T-cell (primary cell): ENCODE results near the gene MAP1B. TPM values are rescaled to one million over a fixed set of nuclear protein-coding genes. Genes with fewer than 3 reads are reported as not detected.

Experiments
- ATAC-seq, 4 experiments: fragments of 200-7000 bp in 3 of 4; fragments of 150-1000 bp in 1 of 4; cut with Tn5 transposase; replicated peaks in 1 of 4; 1 replicate in 3 of 4; 2 replicates in 1 of 4; pipeline ENCODE4 v1.10.0; 2021; ENCODE audit warnings: moderate library complexity in 3 of 4, mild to moderate bottlenecking in 2 of 4, moderate number of reproducible peaks in 1 of 4
- CTCF ChIA-PET, 2 donors: fragments of 300-600 bp; sonication (Branson Sonifier 250); formaldehyde crosslinking; loops; one replicate each; lab custom pipeline; 2022; ENCODE audit warnings: antibody characterized with exemption in 2 of 2; lab: Charles Lee
- POLR2A ChIA-PET, 2 donors: fragments of 300-600 bp; sonication (Branson Sonifier 250); formaldehyde crosslinking; loops; one replicate each; lab custom pipeline; 2022; ENCODE audit warnings: antibody characterized with exemption in 2 of 2; lab: Charles Lee
- DNase-seq, 35 experiments: peaks; one replicate each; pipeline versions ENCODE4 v3.0.0 to v3.0.0-alpha.2; 2013 to 2023
- H3K27ac ChIP-seq: one replicate; pipeline ENCODE4 v1.5.1; 2013; ENCODE audit warnings: low read length
- H3K27me3 ChIP-seq, 2 experiments: replicated peaks in 1 of 2; 1 replicate in 1 of 2; 2 replicates in 1 of 2; pipeline versions ENCODE4 v1.6.1 to v1.7.0; 2013; ENCODE audit warnings: low read length in 1 of 2, mixed read lengths in 1 of 2; ENCODE audit not compliant: control insufficient read depth in 2 of 2, insufficient read depth in 2 of 2; ENCODE audit errors: extremely low read depth in 1 of 2
- H3K36me3 ChIP-seq, 2 donors: 1 replicate in 1 of 2; 2 replicates in 1 of 2; pipeline versions ENCODE4 v1.6.1 to v1.7.0; 2013; ENCODE audit warnings: low read length in 1 of 2; ENCODE audit not compliant: control insufficient read depth in 2 of 2, insufficient read depth in 1 of 2; ENCODE audit errors: extremely low read depth in 1 of 2
- H3K4me1 ChIP-seq, 2 experiments: 1 replicate in 1 of 2; 2 replicates in 1 of 2; pipeline versions ENCODE4 v1.6.1 to v1.7.0; 2013; ENCODE audit warnings: low read length in 2 of 2, mixed read lengths in 1 of 2; ENCODE audit not compliant: insufficient read depth in 2 of 2, control insufficient read depth in 1 of 2; ENCODE audit errors: extremely low read depth in 1 of 2
- H3K4me3 ChIP-seq, 2 donors: 1 replicate in 1 of 2; 2 replicates in 1 of 2; pipeline versions ENCODE4 v1.5.1 to v1.7.0; 2013; ENCODE audit warnings: mild to moderate bottlenecking in 2 of 2, low read length in 1 of 2, moderate library complexity in 1 of 2; ENCODE audit not compliant: control insufficient read depth in 1 of 2; ENCODE audit errors: extremely low read depth in 1 of 2
- H3K9me3 ChIP-seq: 2 replicates; pipeline ENCODE4 v1.7.0; 2013
- H3K27ac Mint-ChIP-seq, 2 donors: one replicate each; pipeline ENCODE4 v1.8.0; 2020 to 2021; ENCODE audit warnings: mild to moderate bottlenecking in 2 of 2, mixed read lengths in 2 of 2
- H3K27me3 Mint-ChIP-seq, 2 donors: one replicate each; pipeline ENCODE4 v1.8.0; 2021 to 2022; ENCODE audit warnings: mixed read lengths in 2 of 2
- H3K36me3 Mint-ChIP-seq: one replicate; pipeline ENCODE4 v1.8.0; 2021; ENCODE audit warnings: mixed read lengths
- H3K4me1 Mint-ChIP-seq, 3 donors: one replicate each; pipeline ENCODE4 v1.8.0; 2020 to 2022; ENCODE audit warnings: mixed read lengths in 3 of 3, mild to moderate bottlenecking in 1 of 3
- H3K4me3 Mint-ChIP-seq, 3 donors: one replicate each; pipeline ENCODE4 v1.8.0; 2020 to 2022; ENCODE audit warnings: mild to moderate bottlenecking in 3 of 3, mixed read lengths in 3 of 3, moderate library complexity in 3 of 3
- H3K9me3 Mint-ChIP-seq, 3 donors: one replicate each; pipeline ENCODE4 v1.8.0; 2020 to 2022; ENCODE audit warnings: mixed read lengths in 3 of 3
- WGBS: methylation state at CpG from one replicate; pipeline ENCODE4 v1.1.5; 2013; ENCODE audit warnings: missing lambda C conversion rate; ENCODE audit not compliant: insufficient coverage; 5-methylcytosine and 5-hydroxymethylcytosine counted together
- total RNA-seq, 35 experiments: library from RNA in 6 of 35; stranded (reverse) in 6 of 35; fragments of 120-200 nt in 1 of 35; gene quantifications; one replicate each; pipeline versions ENCODE4 v1.2.1 to v1.2.4 and lab custom pipeline; 2013 to 2026

The MAP1B gene
- total RNA-seq, 5 donors from 2014 or later (not counting 1 experiment from before 2014, with no cell fraction given), result 0.33 to 0.98 (median 0.47) TPM; not detected in 2

DNA sequence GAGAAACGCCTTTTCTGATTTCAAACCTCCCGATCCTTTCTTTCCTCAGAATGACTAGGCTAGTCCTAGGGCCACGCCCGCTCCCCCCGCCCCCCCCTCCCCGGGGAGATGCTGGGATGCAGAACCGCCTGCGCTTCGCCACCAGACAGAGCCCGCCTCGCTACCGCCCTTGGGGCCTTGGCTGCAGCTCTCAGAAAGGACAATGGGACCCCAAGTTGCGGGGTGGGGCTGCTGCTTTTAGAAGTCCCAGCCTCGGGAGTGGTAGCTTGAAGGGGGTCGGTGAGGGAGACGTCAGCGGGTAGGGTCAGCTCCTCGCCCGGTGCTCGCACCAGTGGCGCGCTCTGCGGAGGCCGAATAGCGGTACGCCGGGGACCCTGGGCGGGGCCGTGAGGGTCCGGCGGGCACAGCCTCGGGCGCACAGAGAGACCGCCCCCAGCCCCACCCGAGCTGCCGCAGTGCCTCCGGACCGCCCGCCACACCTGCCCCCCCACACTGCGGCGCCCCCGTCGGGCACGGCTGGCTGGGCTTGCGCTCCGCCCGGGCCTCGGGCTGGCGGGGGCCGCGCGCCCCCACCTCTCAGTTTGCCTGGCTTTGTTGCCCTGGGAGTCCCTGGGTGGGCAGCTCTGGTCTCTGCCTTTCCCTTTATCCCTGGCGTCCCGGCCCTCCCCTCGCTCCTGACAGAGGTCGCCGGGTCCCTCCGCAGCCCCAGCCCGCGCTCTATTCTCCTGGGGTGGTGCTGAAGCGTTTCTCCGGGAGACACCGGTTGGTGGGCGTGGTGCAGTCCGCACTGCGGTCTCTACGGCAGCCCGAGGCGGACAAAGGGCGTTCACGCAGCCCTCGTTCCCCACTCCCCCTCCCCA, 1.2 kb downstream of the MAP1B start:
- no peak for DNase-seq
- peak overlapping the region in 2 of 3 donors; percentile 54 to 67 for H3K4me3 Mint-ChIP-seq
- 4% methylated on average over 56 of the region's 72 CpGs for WGBS
- ChIA-PET POLR2A (no interaction called here), CTCF (interaction anchor here in 1 of 2 donors (0.6 kb wide), 1 partner anchor 1218 kb away, joined by 3 read pairs; no protein-coding TSS in a partner anchor)
- Histone ChIP-seq H3K4me1 (peaks cover 0 to 19% of the 10 kb centered on the region in 2 experiments), H3K36me3 (no peaks in the 10 kb centered on the region), H3K27ac (no peak overlapping the region), H3K27me3 (peaks cover 15 to 31% of the 10 kb centered on the region in 2 experiments), H3K9me3 (no peaks in the 10 kb centered on the region), H3K4me3 (peak overlapping the region in 1 of 2 donors; percentile 15)
- peaks cover 0 to 14% (median 14%) of the 10 kb centered on the region in 3 donors for H3K4me1 Mint-ChIP-seq
- H3K9me3 Mint-ChIP-seq, result no peaks in the 10 kb centered on the region
- peaks cover 38 to 59% of the 10 kb centered on the region in 2 donors for H3K27me3 Mint-ChIP-seq
- H3K36me3 Mint-ChIP-seq, result no peaks in the 10 kb centered on the region
- H3K27ac Mint-ChIP-seq, result no peak overlapping the region
- no peak for ATAC-seq

DNA sequence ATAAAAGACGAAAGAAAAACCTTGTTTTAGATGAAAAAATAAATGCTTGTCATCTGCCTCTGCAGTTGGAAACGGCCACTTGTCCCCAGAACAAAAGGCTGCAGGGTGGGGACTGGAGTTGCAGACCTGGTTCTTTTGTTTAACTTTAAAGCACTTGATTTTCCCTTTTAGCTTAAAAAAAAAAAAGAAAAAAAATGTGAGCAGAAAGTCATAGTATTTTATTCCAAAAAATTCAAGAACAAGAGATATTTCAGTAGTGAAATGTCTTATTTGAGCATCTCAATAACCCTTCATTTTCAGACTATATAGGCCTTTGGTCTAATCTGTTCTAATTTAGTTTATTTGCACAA, 1.8 kb downstream of the MAP1B start:
- ATAC-seq, result no peak
- H3K27me3 Mint-ChIP-seq, result peaks cover 40 to 58% of the 10 kb centered on the region in 2 donors
- Histone ChIP-seq H3K4me1 (peaks cover 0 to 19% of the 10 kb centered on the region in 2 experiments), H3K4me3 (no peak overlapping the region), H3K9me3 (no peaks in the 10 kb centered on the region), H3K36me3 (no peaks in the 10 kb centered on the region), H3K27ac (no peak overlapping the region), H3K27me3 (peaks cover 15 to 31% of the 10 kb centered on the region in 2 experiments)
- DNase-seq, result no peak
- ChIA-PET POLR2A (no interaction called here), CTCF (no interaction called here)
- no peaks in the 10 kb centered on the region for H3K9me3 Mint-ChIP-seq
- no peaks in the 10 kb centered on the region for H3K36me3 Mint-ChIP-seq
- no peak overlapping the region for H3K27ac Mint-ChIP-seq
- H3K4me3 Mint-ChIP-seq, result peak overlapping the region in 2 of 3 donors; percentile 54 to 67
- peaks cover 0 to 14% (median 14%) of the 10 kb centered on the region in 3 donors for H3K4me1 Mint-ChIP-seq
- 0% methylated on average over 1 of the region's 2 CpGs for WGBS

DNA sequence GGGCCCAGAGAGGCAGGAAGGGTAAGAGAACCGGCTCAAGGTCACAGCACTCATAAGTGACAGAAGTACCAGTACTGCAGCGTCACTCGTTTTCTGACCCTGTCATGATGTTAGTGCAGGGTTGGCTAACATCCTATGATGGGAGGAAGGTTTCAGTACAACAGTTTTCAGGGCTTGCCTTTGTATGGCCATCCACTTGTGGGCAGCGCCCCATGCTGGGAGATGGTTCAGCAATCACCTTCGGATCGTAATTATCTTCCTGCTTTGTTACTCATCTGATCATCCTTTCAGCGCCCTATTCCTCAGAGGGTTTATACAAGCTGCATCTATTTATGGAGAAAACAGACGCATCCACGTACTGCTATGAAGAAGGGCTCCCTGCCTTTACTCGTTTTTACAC, 2.4 kb downstream of the MAP1B start:
- peaks cover 0 to 19% of the 10 kb centered on the region in 2 experiments for H3K4me1 ChIP-seq
- no peaks in the 10 kb centered on the region for H3K9me3 ChIP-seq
- ChIA-PET CTCF (no interaction called here), POLR2A (no interaction called here)
- H3K4me3 Mint-ChIP-seq, result no peak overlapping the region
- no peaks in the 10 kb centered on the region for H3K36me3 ChIP-seq
- peaks cover 13 to 33% of the 10 kb centered on the region in 2 experiments for H3K27me3 ChIP-seq
- no peak overlapping the region for H3K27ac ChIP-seq
- H3K4me1 Mint-ChIP-seq, result peaks cover 0 to 14% (median 14%) of the 10 kb centered on the region in 3 donors
- no peaks in the 10 kb centered on the region for H3K9me3 Mint-ChIP-seq
- no peak for DNase-seq
- ATAC-seq, result no peak
- no peaks in the 10 kb centered on the region for H3K36me3 Mint-ChIP-seq
- 86% methylated on average over 7 of the region's 10 CpGs for WGBS
- no peak overlapping the region for H3K27ac Mint-ChIP-seq
- H3K4me3 ChIP-seq, result no peak overlapping the region
- H3K27me3 Mint-ChIP-seq, result peaks cover 37 to 54% of the 10 kb centered on the region in 2 donors

- ChIA-PET POLR2A (no interaction called here), CTCF (no interaction called here)
- Mint-ChIP-seq H3K27ac (no peak overlapping the region), H3K4me3 (no peak overlapping the region), H3K27me3 (peaks cover 36 to 55% of the 10 kb centered on the region in 2 donors), H3K4me1 (peaks cover 0 to 14% (median 14%) of the 10 kb centered on the region in 3 donors), H3K36me3 (no peaks in the 10 kb centered on the region), H3K9me3 (no peaks in the 10 kb centered on the region)
- no peaks in the 10 kb centered on the region for H3K36me3 ChIP-seq
- H3K9me3 ChIP-seq, result no peaks in the 10 kb centered on the region
- no peak overlapping the region for H3K27ac ChIP-seq
- H3K27me3 ChIP-seq, result peaks cover 12 to 34% of the 10 kb centered on the region in 2 experiments
- WGBS, result 100% methylated on average over 5 of the region's 9 CpGs
- H3K4me3 ChIP-seq, result no peak overlapping the region
- peaks cover 0 to 19% of the 10 kb centered on the region in 2 experiments for H3K4me1 ChIP-seq
- ATAC-seq, result no peak
- no peak for DNase-seq
These were observed 3.2 kb downstream of the MAP1B start for GRCh38 chr5:72110394-72111013.

GRCh38 chr5:72112389-72112788, 5.1 kb downstream of the MAP1B start:
- POLR2A ChIA-PET, result no interaction called here
- no peaks in the 10 kb centered on the region for H3K36me3 ChIP-seq

DNA sequence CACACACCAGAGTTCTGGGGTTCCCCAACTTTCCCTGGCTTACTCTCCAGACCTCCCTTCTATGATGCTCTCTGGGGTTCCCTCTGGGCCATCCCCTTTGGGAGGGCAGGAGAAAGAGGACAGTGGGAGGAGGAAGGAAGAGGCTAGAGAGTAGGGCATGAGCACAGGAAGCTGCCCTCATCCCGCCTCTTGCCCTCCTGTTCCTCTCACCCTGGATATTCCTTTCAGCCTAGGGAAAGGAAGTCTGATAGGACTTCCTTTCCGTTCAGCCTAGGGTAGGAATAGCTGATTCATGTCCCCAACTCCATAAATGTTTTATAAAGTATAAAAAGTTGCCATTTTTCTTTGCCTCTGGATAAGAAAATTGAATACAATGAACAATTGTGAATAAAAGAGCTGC, 7.4 kb downstream of the MAP1B start:
- DNase-seq, result no peak
- Histone ChIP-seq H3K27me3 (peaks cover 6 to 16% of the 10 kb centered on the region in 2 experiments), H3K9me3 (no peaks in the 10 kb centered on the region), H3K36me3 (no peaks in the 10 kb centered on the region), H3K4me1 (no peaks in the 10 kb centered on the region), H3K27ac (no peak overlapping the region), H3K4me3 (no peak overlapping the region)
- ChIA-PET CTCF (no interaction called here), POLR2A (no interaction called here)
- Mint-ChIP-seq H3K4me1 (no peaks in the 10 kb centered on the region), H3K9me3 (no peaks in the 10 kb centered on the region), H3K27ac (no peak overlapping the region), H3K4me3 (no peak overlapping the region), H3K36me3 (no peaks in the 10 kb centered on the region), H3K27me3 (peaks cover 40 to 43% of the 10 kb centered on the region in 2 donors)
- no CpG with 5 or more reads among the region's 2 CpGs for WGBS
- no peak for ATAC-seq

More at GRCh38 chr5:72112389-72112788, 5.1 kb downstream of the MAP1B start:
- Histone ChIP-seq H3K4me3 (no peak overlapping the region), H3K27ac (no peak overlapping the region), H3K4me1 (peaks cover 0 to 13% of the 10 kb centered on the region in 2 experiments), H3K27me3 (peaks cover 7 to 27% of the 10 kb centered on the region in 2 experiments), H3K9me3 (no peaks in the 10 kb centered on the region)
- CTCF ChIA-PET, result no interaction called here
- WGBS, result 90% methylated on average over 1 of the region's 1 CpG
- Mint-ChIP-seq H3K4me3 (no peak overlapping the region), H3K4me1 (peaks cover 0 to 7% (median 6%) of the 10 kb centered on the region in 3 donors), H3K27me3 (peaks cover 29 to 48% of the 10 kb centered on the region in 2 donors), H3K36me3 (no peaks in the 10 kb centered on the region), H3K27ac (no peak overlapping the region), H3K9me3 (no peaks in the 10 kb centered on the region)
- ATAC-seq (no peak), DNase-seq (no peak)
